Subcutaneous abdominal adipose tissue (tissue), 5 donors: ENCODE measurements around the gene APBB2.

Source experiments
- H3K27ac ChIP-seq: one replicate; pipeline ENCODE4 v1.7.0; 2013; ENCODE audit warnings: low read depth, mild to moderate bottlenecking, inconsistent platforms, low read length, moderate library complexity
- H3K27me3 ChIP-seq, 5 donors: one replicate each; pipeline ENCODE4 v1.7.0; 2013; ENCODE audit warnings: low read length in 5 of 5, inconsistent platforms in 1 of 5; ENCODE audit not compliant: control insufficient read depth in 5 of 5, insufficient read depth in 4 of 5
- H3K36me3 ChIP-seq, 5 donors: one replicate each; pipeline ENCODE4 v1.7.0; 2013; ENCODE audit warnings: low read length in 5 of 5; ENCODE audit not compliant: control insufficient read depth in 5 of 5, insufficient read depth in 5 of 5
- H3K4me1 ChIP-seq, 5 donors: one replicate each; pipeline ENCODE4 v1.7.0; 2013; ENCODE audit warnings: low read length in 5 of 5, mild to moderate bottlenecking in 3 of 5, moderate library complexity in 1 of 5; ENCODE audit not compliant: control insufficient read depth in 5 of 5, insufficient read depth in 5 of 5
- H3K4me3 ChIP-seq, 5 donors: one replicate each; pipeline ENCODE4 v1.7.0; 2013; ENCODE audit warnings: low read length in 5 of 5, low read depth in 1 of 5
- H3K9ac ChIP-seq, 5 donors: one replicate each; pipeline ENCODE4 v1.7.0; 2013; ENCODE audit warnings: low read length in 5 of 5, mild to moderate bottlenecking in 4 of 5, moderate library complexity in 3 of 5
- H3K9me3 ChIP-seq, 5 donors: one replicate each; pipeline ENCODE4 v1.7.0; 2013; ENCODE audit warnings: low read length in 5 of 5; ENCODE audit not compliant: control insufficient read depth in 5 of 5
- donor health status: healthy.
- donor health status: healthy.
- donor health status: healthy.
- donor health status: healthy.
- donor health status: healthy.

APBB2 gene

GRCh38 chr4:41120297-41121217 lies 93.8 kb downstream of the APBB2 start:
- Histone ChIP-seq H3K9me3 (no peaks in the 10 kb centered on the region), H3K9ac (peak overlapping the region in 4 of 5 donors; percentile 11 to 73 (median 32)), H3K27ac (peak overlapping the region; percentile 85), H3K4me3 (peak overlapping the region in 3 of 5 donors; percentile 14 to 36 (median 36)), H3K27me3 (no peaks in the 10 kb centered on the region), H3K4me1 (peaks cover 2 to 31% (median 25%) of the 10 kb centered on the region in 5 donors), H3K36me3 (peaks cover 0 to 4% (median 3%) of the 10 kb centered on the region in 5 donors)

GRCh38 chr4:41119867-41120295 lies 94.5 kb downstream of the APBB2 start:
- peak overlapping the region in 3 of 5 donors; percentile 14 to 36 (median 36) for H3K4me3 ChIP-seq

GRCh38 chr4:41111791-41112190 lies 102.6 kb downstream of the APBB2 start:
- H3K27ac ChIP-seq = no peak overlapping the region
- no peaks in the 10 kb centered on the region for H3K9me3 ChIP-seq
- no peak overlapping the region for H3K4me3 ChIP-seq
- H3K36me3 ChIP-seq = peaks cover 0 to 2% (median 0%) of the 10 kb centered on the region in 5 donors
- peaks cover 2 to 17% (median 14%) of the 10 kb centered on the region in 5 donors for H3K4me1 ChIP-seq
- H3K27me3 ChIP-seq = no peaks in the 10 kb centered on the region
- H3K9ac ChIP-seq = no peak overlapping the region

More at GRCh38 chr4:41119867-41120295, 94.5 kb downstream of the APBB2 start:
- Histone ChIP-seq H3K36me3 (peaks cover 0 to 4% (median 3%) of the 10 kb centered on the region in 5 donors), H3K4me1 (peaks cover 2 to 25% (median 25%) of the 10 kb centered on the region in 5 donors), H3K27me3 (no peaks in the 10 kb centered on the region), H3K27ac (peak overlapping the region; percentile 85), H3K9me3 (no peaks in the 10 kb centered on the region), H3K9ac (peak overlapping the region in 4 of 5 donors; percentile 11 to 73 (median 32))

- Histone ChIP-seq H3K27ac (no peak overlapping the region), H3K4me3 (no peak overlapping the region), H3K36me3 (no peaks in the 10 kb centered on the region), H3K4me1 (peaks cover 2 to 22% (median 17%) of the 10 kb centered on the region in 5 donors), H3K27me3 (no peaks in the 10 kb centered on the region), H3K9ac (no peak overlapping the region), H3K9me3 (no peaks in the 10 kb centered on the region)
Measured at GRCh38 chr4:41110050-41110449, 104.3 kb downstream of the APBB2 start.

- H3K9me3 ChIP-seq = no peaks in the 10 kb centered on the region
- H3K27me3 ChIP-seq = no peaks in the 10 kb centered on the region
- H3K27ac ChIP-seq = no peak overlapping the region
- H3K4me3 ChIP-seq = no peak overlapping the region
- H3K36me3 ChIP-seq = no peaks in the 10 kb centered on the region
- no peak overlapping the region for H3K9ac ChIP-seq
- H3K4me1 ChIP-seq = peaks cover 2 to 27% (median 17%) of the 10 kb centered on the region in 5 donors
Measured at GRCh38 chr4:41108481-41108880, 105.9 kb downstream of the APBB2 start.

- Histone ChIP-seq H3K9me3 (no peaks in the 10 kb centered on the region), H3K4me1 (peaks cover 2 to 28% (median 10%) of the 10 kb centered on the region in 5 donors), H3K27ac (no peak overlapping the region), H3K9ac (no peak overlapping the region), H3K27me3 (no peaks in the 10 kb centered on the region), H3K4me3 (no peak overlapping the region), H3K36me3 (no peaks in the 10 kb centered on the region)
Measured at GRCh38 chr4:41106694-41107419, 107.5 kb downstream of the APBB2 start.

- Histone ChIP-seq H3K9ac (no peak overlapping the region), H3K9me3 (no peaks in the 10 kb centered on the region), H3K27me3 (no peaks in the 10 kb centered on the region), H3K4me1 (peaks cover 0 to 20% (median 2%) of the 10 kb centered on the region in 5 donors), H3K27ac (no peak overlapping the region), H3K36me3 (no peaks in the 10 kb centered on the region), H3K4me3 (no peak overlapping the region)
Measured at GRCh38 chr4:41106081-41106480, 108.3 kb downstream of the APBB2 start.

- Histone ChIP-seq H3K4me3 (no peak overlapping the region), H3K36me3 (no peaks in the 10 kb centered on the region), H3K9ac (peak overlapping the region in 1 of 5 donors; percentile 51), H3K9me3 (no peaks in the 10 kb centered on the region), H3K4me1 (peaks cover 0 to 17% (median 0%) of the 10 kb centered on the region in 5 donors), H3K27ac (no peak overlapping the region), H3K27me3 (no peaks in the 10 kb centered on the region)
Measured at GRCh38 chr4:41104155-41104554, 110.2 kb downstream of the APBB2 start.

- peak overlapping the region in 1 of 5 donors; percentile 51 for H3K9ac ChIP-seq
- H3K27ac ChIP-seq = no peak overlapping the region
- H3K4me1 ChIP-seq = peaks cover 0 to 19% (median 0%) of the 10 kb centered on the region in 5 donors
- H3K4me3 ChIP-seq = no peak overlapping the region
- no peaks in the 10 kb centered on the region for H3K9me3 ChIP-seq
- no peaks in the 10 kb centered on the region for H3K36me3 ChIP-seq
- H3K27me3 ChIP-seq = no peaks in the 10 kb centered on the region
Measured at GRCh38 chr4:41103657-41104056, 110.7 kb downstream of the APBB2 start.
